HG03354 (cell line): ENCODE measurements around the gene FILIP1.

ENCODE experiments used
- ATAC-seq: cut with Tn5 transposase; IDR thresholded peaks from one replicate; pipeline ENCODE4 v1.9.1; 2021; ENCODE audit warnings: mild to moderate bottlenecking; ENCODE audit not compliant: unreplicated experiment, poor library complexity, severe bottlenecking

FILIP1 gene

DNA sequence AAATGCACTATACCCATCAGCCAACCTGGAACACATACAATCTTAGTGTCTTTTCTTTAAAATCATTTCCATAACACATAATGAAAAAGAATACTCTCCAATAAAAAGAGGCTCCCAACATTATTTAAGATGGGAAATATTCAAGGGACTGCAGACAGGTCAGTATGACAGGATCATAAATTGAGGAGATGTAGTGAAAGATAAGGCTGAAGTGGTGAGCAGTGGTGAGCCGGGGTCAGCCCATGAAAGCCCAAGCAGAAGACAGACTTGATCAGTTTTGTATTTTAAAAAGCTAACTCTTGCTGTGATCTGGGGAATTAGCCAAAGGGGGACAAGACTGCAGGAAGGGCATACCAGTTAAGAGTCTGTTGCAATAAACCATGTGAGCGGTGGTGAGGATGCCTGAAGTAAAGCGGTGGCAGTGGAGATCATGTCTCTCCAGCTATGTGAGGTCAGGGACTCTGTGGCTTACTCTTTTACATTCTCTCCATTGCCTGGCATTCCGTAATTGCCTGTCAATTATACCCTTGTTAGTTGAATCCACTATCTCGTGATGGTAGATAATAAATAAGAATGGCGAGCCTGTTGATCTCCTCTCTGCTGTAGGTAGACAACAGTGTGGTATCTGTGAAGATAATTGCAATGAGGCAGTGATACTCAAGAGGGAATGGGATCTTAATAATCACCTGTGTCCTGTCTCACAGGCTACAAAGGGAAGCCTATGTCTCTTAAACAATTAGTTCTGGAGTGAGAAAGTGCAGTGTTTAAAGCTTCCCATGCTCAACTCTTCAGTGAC lies 97.4 kb downstream of the FILIP1 start:
- no peak for ATAC-seq

DNA sequence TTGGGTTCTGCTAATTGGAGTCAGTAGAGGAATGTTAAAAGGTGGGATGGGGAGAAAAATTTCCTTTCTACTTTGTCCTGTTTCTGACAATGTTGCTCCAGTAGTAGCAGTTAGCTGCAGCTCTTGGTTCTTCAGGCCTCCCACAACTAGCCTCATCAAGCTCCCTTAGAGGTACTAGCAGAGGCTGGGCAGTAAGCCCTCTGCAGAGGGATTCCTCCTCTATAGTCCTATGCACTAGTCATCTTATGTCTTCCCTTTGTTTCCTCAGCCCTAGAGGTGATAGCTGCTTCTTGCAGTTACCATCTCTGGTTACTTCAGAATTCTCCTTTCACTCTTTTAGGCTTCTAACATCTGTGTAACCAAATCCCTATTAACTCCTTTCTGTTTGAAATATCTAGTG lies 99.8 kb downstream of the FILIP1 start:
- no peak for ATAC-seq

DNA sequence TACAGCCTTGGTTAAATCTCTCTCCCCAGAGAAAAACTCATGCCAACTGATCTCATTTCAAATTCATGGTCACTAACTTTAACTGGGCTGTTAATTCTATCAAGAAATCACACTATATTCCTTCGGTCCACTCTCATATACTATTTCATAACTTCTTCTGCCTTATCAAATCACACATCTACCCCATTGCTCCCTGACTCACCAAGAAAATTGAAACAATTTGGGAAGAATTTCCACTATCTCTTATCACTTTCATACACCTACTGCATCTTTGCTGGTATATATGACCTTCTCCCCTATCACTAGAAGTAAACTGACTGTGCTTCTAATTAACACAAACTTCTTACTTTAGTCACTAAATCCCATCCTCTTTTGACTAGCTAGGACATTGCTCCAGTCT lies 102.3 kb downstream of the FILIP1 start:
- no peak for ATAC-seq

DNA sequence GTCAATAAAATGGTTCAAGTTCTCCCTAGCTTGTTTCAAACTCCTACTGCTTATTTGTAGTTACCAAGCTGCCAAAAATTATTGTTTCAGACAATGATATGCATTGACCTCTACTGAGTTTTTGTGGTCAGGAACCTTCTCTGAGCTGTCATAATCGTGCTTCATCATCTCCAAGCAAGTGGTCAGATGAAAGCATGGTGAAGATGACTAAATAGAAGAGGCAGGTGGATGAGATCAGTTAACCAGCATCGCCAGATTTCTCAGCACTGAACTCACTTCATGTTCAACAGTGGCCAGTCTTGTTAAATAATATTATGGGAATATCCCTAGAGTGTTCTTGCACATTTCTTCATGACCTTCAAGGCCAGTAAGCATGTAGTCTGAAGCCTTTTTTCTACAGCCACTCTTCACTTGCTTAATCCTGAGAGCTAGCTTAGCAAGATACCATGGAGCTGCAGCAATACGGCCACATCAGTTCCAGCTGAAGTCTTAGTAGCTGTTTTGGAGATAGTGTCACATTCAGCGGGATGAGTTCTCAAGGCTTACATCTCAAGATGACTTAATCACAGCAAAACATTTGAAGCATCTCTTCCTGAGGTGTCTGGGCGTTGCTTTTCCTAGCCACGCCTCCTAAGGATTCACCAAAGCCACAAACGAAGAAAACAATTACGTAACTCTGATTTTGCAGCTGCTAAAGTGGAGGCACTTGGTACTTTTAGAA lies 107.4 kb downstream of the FILIP1 start:
- ATAC-seq: no peak

DNA sequence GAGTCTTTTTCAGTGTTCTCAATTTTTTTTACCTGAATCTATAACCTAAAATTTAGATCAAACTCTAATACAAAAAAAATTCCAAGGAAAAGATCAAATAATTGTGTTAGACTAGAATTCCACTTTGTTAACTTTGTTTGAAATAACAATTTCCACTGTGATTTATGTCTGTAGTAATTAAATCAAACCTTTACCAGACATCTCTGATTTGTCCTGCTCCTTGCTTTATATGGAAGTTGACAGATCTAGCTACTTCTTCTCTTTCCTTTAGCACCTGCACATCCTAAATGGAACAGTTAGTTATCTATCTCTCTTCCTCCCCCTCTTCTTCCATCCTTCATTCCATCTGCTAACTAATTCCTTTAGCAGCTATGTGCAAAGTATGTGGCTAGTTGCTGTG lies 109.5 kb downstream of the FILIP1 start:
- no peak for ATAC-seq

DNA sequence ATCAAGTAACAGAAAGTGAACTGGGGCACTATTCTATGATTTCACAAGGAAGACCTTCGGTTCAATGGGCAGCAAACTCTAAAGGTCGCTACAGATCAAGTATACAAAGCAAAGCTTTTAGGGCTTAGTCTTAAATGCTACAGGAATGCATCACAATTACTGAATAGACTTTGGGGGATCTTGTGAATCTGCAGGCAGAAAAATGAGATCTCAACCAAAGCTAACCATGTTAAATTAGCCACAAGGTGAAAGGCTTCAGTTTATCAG lies 111.0 kb downstream of the FILIP1 start:
- ATAC-seq: no peak

DNA sequence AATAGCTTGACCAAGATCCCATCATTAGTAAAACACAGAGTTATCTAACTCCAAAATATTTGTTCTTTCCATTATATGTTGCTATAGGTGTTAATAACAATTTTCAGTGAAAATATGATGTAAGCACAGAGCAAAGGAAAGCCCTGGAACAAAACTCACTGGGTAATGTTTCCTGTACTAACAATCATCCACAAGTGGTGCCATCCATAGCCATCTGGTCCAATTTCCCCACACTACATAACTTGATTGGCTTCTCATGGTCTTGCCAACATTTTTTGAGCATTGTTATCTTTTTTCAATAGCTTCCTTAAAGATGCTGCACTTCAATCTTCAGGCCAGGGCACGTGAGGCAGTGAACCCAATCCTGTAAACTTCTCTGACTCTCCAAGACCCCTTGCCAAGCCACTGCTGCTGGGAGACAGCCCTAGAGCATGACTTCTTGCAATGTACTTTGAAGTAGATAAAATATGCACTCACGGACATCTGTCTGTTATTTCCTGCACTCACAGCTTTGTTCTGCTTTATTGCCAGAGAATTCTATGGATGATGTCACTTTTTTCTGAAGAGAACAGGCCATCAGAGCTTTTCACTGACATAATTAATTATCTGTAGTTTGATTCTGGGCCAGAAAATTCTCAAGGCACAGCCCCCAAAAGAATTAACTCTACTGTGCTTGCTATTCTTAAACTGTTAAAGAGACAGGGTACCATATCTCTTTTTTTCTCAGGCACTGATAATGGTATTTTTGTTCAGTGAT lies 111.5 kb downstream of the FILIP1 start:
- ATAC-seq: no peak

DNA sequence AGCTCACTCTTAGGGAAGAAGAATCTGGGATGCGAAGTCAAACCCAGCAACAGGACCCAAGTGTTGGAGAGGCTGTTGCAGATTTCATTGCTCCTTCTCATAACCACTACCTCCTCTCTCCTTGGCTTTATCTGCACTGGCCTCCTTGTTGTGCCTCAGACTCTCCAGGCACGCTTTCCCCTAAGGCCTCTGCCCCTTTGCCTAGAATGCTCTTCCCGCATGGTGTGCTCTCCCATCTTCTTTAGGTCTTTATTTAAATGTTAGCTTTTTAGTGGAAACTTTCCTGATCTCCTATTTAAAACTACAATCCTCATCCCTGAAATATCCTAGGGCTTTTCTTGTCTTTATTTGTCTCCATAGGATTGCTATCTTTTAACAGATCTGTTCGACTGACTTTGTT lies 114.1 kb downstream of the FILIP1 start:
- no peak for ATAC-seq

DNA sequence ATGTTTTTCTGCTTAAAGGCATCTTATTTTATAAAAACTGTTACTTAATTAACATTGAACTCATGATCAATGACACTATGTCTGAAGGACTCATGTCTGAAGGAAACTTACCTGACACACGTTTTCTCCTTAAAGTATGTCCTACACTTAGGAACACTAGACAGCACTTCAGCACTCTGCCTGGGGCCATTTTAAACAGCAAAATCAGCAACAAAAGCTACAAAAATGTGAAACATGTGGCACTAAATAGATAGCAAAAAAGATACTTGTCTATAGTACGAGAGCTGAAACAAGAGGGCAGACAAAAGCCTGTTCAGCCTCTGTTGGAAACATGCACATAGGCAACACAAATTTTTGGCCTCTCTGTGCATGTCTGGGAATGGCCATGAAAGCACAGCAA lies 115.5 kb downstream of the FILIP1 start:
- no peak for ATAC-seq

DNA sequence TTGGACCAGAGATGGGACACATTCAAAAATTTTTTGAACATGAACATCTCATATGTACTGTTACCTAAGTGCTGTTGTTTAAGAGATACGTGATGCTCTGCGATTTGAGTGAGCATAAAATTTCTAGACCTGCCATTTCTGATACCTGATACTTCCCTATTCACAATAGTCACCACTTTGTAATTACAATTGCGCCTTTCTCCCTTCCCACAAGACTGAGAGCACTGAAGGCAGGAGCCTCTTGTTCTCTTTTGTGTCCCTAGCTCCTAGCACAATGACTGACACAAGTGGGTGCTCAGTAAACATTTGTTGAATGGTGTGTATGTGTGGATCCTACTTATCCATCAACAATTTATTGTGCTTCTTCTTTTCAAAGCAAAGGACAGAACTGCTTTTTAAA lies 116.2 kb downstream of the FILIP1 start:
- ATAC-seq: no peak

DNA sequence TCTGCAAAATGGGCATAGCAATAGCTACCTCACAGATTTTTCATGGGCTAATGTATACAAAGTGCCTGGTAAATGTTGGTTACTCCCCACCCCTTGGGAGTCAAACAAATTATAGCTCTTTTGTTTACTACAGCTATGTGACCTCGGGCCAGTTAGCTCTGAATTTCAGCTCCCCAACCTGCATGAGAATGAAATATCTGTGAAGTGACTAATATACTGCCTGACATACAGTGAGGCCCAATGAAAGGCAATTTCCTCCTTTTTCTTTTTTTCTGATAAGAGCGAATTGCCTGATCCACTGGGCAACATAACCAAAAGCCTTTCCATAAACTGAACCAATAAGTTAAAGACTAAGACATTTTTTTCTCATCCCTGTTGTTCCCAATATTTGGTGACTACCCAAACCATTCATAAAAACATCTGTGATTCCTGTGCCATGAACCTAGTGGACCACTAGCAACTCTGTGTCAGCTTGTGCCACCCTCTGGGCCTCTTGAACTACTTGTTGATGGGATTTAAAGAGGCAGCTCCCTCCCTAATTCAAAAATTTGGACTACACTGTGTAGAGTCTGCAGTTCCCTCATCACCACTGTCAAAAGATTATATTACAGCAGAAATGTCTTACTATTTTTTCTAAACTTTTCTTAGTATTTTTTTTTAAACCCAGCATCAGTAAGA lies 117.1 kb downstream of the FILIP1 start:
- no peak for ATAC-seq

DNA sequence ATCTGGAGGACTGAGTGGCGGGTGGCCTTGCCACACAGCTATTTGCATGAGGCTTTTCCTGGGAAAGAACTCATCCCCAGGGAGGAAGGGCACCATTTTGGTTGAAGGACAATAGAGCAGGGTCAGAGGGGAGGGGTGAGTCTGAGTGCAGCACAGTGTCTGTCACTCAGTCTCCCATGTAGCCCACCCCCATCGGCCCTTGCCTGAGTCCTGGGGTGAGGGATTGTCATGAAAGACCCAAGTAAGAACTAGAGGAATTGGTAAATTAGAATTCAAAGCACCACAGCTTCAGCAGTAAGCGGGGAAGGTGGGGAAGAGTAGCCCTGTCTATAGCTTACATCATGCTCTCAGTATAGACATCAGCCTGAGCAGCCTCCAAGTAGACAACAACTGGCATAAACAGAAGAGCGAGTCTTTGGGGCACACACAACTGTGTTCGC lies 118.6 kb downstream of the FILIP1 start:
- no peak for ATAC-seq

DNA sequence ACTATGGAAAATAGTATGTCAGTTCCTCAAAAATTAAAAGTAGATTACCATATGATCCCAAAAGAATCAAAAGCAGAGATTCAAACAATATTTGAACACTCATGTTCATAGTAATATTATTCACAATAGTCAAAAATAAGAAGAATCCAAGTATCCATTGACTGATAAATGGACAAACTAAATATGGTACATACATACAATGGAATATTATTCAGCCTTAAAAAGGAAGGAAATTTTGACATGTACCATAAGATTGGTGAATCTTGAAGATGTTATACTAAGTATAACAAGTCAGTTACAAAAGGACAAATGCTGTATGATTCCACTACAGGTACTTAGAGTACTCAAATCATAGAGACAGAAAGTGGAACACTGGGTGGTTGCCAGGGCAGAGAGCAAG lies 120.7 kb downstream of the FILIP1 start:
- ATAC-seq: no peak

DNA sequence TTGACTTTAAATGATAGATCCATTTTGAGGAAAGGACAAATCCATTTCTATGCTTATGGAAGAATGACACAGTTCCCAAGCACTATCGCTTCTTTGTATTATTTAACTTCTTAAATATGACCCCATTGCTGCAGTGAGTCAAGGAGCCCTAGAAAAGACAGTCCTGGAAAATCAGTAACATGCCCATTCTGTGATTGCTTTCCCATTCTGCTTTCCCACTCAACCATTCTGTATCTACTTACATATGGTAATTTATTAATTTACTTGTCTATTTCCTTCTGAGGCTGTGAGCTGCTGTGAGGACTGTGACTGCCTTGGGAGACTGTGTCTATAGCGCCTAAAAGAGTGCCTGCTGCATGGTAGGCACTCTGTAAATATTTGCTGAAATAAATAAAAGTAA lies 123.6 kb downstream of the FILIP1 start:
- ATAC-seq: no peak

DNA sequence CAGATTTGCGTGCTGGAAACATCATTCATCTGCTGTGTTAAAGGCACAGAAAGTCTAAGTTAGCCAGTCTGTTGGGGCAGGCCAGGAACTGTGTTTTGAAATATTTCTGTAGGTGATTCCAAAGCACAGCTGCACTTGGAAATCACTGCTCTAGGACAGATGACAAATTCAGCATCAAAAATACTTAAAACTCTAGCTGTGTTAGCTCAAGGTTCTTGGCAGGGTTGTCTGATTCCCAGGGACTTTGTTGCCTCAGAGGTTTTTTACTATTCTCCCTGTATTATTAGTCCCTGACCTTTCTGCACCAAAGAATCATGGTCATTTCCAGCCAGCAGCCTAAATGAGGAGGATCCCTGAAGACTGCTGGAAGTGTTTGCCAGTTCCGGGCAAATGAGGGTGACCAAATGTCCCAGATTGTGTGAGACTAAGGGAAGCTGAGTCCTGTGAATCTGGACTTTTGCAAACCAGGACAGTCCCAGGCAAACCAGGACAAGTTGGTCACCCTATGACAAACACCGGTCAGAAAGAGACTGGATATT lies 124.7 kb downstream of the FILIP1 start:
- no peak for ATAC-seq

DNA sequence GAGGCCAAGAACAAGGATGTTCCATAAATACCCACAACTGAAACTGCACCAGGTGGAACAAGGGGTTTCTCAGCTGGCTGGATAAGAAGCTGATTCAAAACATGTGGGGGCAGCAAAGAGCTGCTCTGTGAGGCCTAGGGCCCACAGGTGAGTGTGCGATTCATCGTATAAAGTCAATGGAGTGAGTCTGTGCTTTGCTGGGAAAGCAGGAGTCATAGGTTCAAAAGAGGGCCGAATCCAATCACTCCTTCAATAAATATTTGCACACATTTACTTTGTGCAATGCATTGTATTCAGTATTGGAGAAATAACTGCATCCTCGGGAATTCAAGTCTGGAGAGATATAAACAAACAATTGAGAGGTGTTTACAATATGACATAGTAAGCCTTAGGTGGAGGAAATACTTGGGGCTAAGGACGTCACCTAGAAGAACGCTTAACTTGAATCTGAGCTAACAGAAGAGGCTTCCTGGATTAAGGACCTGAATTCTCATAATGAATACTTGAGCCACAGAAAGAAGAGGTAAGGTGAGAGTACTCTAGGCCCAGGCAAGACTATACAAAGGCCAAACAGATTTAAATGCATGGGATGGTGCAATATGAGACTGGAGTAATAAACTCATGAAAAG lies 125.3 kb downstream of the FILIP1 start:
- no peak for ATAC-seq

DNA sequence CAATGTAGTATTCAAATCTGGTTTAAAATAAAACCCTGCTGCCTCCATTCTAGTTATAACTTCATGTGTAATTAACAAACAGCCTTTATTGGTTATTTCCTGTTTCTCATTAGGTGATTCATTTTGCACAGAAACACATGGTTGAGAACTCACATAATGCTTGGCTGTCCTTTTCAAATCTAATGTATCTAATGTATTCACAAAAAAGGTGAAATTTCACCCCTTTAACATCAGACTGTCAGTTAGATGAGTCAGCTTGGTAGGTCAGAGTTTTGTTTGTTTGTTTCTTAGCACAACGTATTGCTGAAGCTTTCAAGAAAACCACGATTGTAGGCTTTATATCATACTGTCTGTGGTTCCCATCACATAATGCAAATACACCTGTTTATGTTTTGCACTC lies 130.3 kb downstream of the FILIP1 start:
- ATAC-seq: peak; percentile 73

DNA sequence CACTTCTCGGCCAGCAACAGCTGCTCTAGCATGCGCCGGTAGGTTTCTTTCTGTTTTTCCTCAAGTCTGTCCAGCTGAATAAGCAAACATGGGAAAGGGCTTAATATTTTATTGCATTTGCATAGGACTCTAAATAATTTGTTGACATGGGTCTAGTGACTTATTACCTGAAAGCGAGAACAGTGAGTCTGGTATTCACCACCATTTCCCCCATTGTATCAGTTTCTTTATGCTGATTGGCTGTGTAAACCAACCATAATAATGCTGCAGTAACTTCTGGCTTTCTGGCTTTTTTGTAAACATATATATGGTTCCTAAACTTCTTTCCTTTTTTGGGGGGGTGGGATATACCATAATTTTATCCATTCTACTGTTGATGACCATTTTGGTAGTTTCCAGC lies 140.0 kb downstream of the FILIP1 start:
- peak; percentile 53 for ATAC-seq

DNA sequence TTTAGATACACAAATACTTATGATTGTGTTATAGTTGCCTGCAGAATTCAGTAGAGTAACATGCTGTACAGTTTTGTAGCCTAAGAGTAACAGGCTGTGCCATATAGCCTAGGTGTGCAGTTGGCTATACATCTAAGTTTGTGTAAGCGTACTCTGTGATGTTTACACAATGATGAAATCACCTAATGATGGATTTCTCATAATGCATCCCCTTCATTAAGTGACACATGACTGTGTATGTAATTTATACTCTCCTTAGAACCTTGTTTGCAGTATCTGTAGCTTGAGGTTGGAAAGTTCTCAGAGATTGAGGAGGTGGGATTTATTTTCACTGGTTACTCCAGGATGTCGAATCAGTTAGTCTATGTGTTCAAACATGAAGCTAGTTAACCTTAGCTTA lies 142.0 kb downstream of the FILIP1 start:
- no peak for ATAC-seq

DNA sequence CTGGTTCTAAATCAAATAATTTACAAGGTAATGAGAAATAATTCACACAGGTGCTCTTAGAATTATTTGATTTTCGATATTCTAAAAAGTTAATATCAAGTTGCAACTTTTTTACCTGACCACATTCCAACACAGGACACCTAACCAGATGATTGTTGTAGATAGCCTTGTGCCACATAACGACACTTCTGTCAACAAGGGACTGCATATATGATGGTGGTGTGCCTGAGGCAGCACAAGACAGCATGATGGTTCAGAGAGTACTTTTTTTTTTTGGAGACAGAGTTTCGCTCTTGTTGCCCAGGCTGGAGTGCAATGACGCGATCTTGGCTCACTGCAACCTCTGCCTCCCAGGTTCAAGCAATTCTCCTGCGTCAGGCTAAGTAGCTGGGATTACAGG lies 142.8 kb downstream of the FILIP1 start:
- ATAC-seq: no peak
